HG03139 (cell line): ENCODE data around the gene OR4K2.
"Not testable (repeated sequence)": the region's sequence is repeated elsewhere in the genome, so short reads cannot be mapped to it uniquely, and the experiment has no call there.

Experiments
- ATAC-seq: cut with Tn5 transposase; IDR thresholded peaks from one replicate; pipeline ENCODE4 v1.9.1; 2021; ENCODE audit not compliant: unreplicated experiment

OR4K2 gene

GRCh38 chr14:19874842-19875241 is at the start of gene OR4K2:
Gene OR4K2, plus strand, starts transcription at chr14:19875142. Its CDS starts 1,126 bp downstream, at chr14:19876268.
- ATAC-seq = no peak

- ATAC-seq = not testable (repeated sequence)
Measured at GRCh38 chr14:19827626-19828244, 47.2 kb upstream of the OR4K2 start.

- no peak for ATAC-seq
Measured at GRCh38 chr14:19828314-19828713, 46.6 kb upstream of the OR4K2 start.

GRCh38 chr14:19834203-19834848 is 40.6 kb upstream of the OR4K2 start:
- ATAC-seq = not testable (repeated sequence)

GRCh38 chr14:19838433-19838832 is 36.5 kb upstream of the OR4K2 start:
- ATAC-seq = no peak

- no peak for ATAC-seq
Measured at GRCh38 chr14:19851365-19851764, 23.6 kb upstream of the OR4K2 start.

- ATAC-seq = not testable (repeated sequence)
Measured at GRCh38 chr14:19866061-19866669, 8.8 kb upstream of the OR4K2 start.

GRCh38 chr14:19873178-19873577 is 1.8 kb upstream of the OR4K2 start:
- ATAC-seq = no peak

- ATAC-seq = no peak
Measured at GRCh38 chr14:19878029-19878642, 3.2 kb downstream of the OR4K2 start.

- no peak for ATAC-seq
Measured at GRCh38 chr14:19895282-19895681, 20.3 kb downstream of the OR4K2 start.

- no peak for ATAC-seq
Measured at GRCh38 chr14:19900999-19901398, 26.1 kb downstream of the OR4K2 start.

GRCh38 chr14:19902409-19902808 is 27.5 kb downstream of the OR4K2 start:
- ATAC-seq = no peak

- no peak for ATAC-seq
Measured at GRCh38 chr14:19906665-19907064, 31.7 kb downstream of the OR4K2 start.

- no peak for ATAC-seq
Measured at GRCh38 chr14:19911114-19911513, 36.2 kb downstream of the OR4K2 start.

- no peak for ATAC-seq
Measured at GRCh38 chr14:19917243-19917642, 42.3 kb downstream of the OR4K2 start.

GRCh38 chr14:19917955-19918518 is 43.1 kb downstream of the OR4K2 start:
- no peak for ATAC-seq

GRCh38 chr14:19918553-19919264 is 43.8 kb downstream of the OR4K2 start:
- ATAC-seq = no peak

- ATAC-seq = no peak
Measured at GRCh38 chr14:19920021-19920657, 45.2 kb downstream of the OR4K2 start, which contains the start of gene OR4K5. Gene OR4K5, plus strand, starts transcription at chr14:19920607. Its CDS starts 0 bp downstream, at chr14:19920607.

GRCh38 chr14:19930617-19931016 is 55.7 kb downstream of the OR4K2 start, which contains the start of gene OR4K1:
Gene OR4K1, plus strand, starts transcription at chr14:19930917. Its CDS starts 4,750 bp downstream, at chr14:19935667.
- no peak for ATAC-seq
